Measurements from ENCODE around the gene BTBD8.
A peak's percentile ranks its signal among the peaks of the same experiment; 100 is the strongest.

The BTBD8 gene

GRCh38 chr1:92094595-92094994 lies 14.4 kb downstream of the BTBD8 start:
- DNase-seq: no peak

- no peak for DNase-seq
Observed at GRCh38 chr1:92095874-92096273, 15.7 kb downstream of the BTBD8 start.

DNA sequence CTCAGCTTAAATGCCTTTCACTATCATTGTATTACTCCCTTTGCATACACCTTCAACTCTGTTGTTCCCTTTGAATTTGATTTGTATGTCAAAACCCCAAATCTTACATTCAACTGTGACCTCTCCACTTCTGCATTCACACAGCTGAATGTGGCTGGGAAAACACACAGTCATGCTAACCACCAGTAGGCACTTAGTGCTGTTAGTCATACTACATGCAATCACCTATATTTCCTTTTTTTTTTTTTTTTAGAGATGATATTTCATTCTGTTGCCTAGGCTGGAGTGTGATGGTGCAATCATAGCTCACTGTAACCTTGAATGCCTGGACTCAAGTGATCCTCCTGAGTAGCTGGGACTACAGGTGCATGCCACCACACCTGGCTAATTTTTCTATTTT lies 16.2 kb downstream of the BTBD8 start:
- no peak for DNase-seq

GRCh38 chr1:92105546-92106081 lies 25.5 kb downstream of the BTBD8 start:
- DNase-seq: no peak

- no peak for DNase-seq
Observed at GRCh38 chr1:92108631-92109030, 28.5 kb downstream of the BTBD8 start.

DNA sequence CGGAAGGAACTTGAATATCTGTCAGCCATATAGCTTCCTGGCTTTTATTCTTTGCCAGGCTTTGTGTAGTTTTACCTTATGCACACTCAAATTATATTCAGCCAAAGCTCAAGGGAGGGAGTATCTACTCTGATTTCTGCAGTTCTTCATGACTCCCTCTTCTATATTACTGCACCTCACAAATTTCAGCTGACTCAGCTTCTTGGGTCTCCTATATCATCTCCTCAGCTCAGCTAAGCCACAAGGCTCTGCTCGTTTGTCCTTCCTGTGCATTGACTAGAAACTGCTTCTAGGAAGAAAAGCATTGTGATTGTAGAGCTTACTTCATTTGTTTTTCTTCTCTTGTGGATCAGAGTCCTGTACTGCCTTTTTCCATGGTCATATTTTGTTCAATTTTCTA lies 37.4 kb downstream of the BTBD8 start:
- DNase-seq: no peak

GRCh38 chr1:92118826-92119225 lies 38.7 kb downstream of the BTBD8 start:
- DNase-seq: no peak

DNA sequence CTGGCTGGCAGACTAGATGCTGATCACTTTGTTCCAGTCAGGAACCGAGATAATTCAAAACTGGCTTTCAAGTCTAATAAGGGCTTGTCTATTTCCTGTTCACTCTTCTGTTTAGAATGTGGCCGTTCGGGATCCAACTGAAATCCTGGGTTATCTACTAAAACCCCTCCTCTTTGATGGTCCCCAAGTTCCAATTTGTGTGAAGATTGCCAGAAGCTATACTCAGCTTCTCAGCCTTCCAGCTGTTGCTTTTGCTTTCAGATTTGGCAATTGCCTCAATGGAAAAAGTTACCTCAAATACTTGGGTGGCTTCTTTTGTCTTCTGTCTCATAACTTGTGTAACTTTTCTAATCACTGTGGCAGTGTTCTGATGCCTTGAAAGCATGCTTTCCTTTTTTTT lies 43.7 kb downstream of the BTBD8 start:
- DNase-seq: no peak

DNA sequence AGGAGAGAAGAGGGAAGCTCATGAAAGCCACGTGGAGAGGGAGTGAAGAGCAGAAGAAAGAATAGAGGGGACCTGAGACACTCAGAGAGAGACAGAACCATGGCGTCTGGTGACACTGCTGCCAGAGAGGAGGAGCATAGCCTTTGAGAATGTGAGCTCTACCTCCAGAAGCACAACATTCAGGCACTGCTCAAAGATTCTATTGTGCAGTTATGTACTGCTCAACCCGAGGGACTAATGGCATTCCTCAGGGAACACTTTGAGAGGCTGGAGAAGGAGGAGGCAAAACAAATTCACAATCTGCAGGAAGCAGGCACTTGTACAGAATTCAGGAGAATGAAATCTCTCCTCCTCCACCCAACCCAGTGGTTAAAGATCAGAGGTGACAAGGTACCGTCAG lies 45.1 kb downstream of the BTBD8 start:
- DNase-seq: no peak

DNA sequence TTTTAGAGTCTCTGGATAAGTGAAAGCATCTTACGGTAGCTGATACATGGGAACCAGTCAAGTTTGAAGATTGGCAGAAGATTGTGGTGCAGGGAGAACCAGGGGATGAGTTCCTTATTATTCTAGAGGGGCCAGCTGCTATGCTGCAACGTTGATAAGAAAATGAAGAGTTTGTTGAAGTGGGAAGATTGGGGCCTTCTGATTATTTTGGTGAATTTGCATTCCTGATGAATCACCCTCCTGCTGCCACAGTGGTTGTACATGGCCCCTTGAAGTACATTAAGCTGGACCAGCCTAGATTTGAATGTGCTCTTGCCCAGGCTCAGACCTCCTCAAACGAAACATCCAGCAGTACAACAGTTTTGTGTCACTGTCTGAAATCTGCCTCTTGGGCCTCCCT lies 45.9 kb downstream of the BTBD8 start:
- no peak for DNase-seq

DNA sequence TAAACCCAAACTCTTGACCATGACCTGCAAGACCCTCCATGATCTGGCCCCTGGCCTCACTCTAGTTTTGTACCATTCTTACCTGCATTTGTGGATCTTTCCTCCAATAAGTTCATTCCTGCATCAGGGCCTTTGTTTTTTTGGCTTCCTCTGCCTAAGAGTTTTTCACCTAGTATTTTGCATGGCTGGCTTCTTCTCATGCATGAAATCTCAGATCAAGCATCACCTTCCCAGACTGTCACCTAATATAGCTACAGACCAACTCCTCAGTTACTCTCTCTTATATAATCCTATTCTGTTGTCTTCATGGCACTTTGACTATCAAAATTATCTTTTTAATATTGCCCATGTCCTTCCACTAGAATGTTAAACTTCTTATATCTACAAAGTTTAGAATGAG lies 54.2 kb downstream of the BTBD8 start:
- no peak for DNase-seq

DNA sequence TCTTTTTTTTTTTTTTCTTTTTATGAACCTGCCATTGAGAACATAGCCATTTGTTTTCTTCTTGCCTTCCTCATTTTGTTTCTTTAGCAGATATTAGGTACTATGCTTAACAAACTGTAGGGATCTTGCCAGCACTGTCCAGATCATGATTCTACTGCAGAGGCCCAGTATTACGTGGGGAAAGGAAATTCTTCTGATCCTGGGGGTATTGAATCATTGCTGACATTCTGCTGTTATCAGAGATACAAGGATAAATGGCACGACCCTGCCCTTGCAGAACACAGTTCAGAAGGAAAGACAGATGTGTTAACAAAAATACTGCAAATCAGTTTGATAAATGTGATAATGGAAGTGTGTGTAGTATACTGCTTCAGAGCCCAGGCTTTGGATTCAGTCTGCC lies 56.2 kb downstream of the BTBD8 start:
- no peak for DNase-seq

GRCh38 chr1:92154934-92155333 lies 74.8 kb downstream of the BTBD8 start:
- DNase-seq: no peak

DNA sequence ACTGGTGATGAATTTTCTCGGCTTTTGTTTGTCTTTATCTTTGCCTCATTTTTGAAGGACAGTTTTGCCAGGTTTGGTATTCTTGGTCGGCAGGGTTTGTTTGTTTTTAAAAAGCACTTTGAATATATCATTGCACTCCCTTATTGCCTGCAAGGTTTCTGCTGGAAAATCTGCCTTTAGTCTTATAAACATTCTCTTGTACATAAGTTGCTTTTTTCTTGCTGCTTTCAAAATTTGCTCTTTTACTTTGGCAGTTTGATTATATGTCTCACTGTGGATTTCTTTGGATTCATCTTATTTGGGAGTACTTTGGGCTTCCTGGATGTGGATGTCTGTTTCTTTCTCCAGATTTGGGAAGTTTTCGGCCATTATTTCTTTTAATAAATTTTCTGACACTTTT lies 79.4 kb downstream of the BTBD8 start:
- DNase-seq: no peak

GRCh38 chr1:92165389-92165788 lies 85.2 kb downstream of the BTBD8 start:
- no peak for DNase-seq

DNA sequence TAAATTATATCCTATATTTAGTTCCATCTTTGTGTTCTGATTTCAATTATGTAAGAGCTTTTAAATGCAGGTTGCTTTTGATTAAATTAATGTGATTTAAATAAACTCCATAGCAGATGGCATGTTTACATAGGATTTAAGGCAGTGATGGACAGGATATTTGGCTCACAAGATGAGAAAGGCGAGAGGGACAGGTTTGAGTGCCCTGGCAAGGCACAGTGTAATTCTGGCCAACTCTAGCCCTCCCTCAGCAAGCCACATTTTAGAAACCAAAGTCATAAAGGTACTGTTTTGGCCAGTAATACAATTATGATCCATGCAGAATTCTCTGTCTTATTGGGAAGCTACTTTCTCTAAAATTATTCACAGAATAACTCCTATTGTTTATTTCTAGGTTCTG lies 87.0 kb downstream of the BTBD8 start:
- DNase-seq: no peak

DNA sequence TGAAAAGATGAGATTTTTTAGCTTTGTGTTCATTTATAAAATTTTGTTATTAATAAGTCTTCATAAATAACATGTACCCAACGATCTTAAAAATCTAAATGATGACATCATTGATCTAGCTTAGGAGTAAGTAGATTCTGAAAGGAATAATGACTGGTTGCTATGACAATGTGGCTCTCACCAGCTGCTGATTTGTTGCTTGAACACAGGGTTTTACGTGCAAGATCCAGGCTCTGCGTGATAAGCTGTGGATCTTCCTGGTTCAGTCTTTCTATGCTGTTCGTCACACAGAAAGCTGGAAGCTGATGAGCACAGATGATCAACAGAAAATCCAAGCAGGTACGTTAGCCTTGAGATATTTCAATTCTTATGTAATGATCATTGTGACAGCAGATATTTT lies 88.5 kb downstream of the BTBD8 start:
- DNase-seq: peak; percentile 60

DNA sequence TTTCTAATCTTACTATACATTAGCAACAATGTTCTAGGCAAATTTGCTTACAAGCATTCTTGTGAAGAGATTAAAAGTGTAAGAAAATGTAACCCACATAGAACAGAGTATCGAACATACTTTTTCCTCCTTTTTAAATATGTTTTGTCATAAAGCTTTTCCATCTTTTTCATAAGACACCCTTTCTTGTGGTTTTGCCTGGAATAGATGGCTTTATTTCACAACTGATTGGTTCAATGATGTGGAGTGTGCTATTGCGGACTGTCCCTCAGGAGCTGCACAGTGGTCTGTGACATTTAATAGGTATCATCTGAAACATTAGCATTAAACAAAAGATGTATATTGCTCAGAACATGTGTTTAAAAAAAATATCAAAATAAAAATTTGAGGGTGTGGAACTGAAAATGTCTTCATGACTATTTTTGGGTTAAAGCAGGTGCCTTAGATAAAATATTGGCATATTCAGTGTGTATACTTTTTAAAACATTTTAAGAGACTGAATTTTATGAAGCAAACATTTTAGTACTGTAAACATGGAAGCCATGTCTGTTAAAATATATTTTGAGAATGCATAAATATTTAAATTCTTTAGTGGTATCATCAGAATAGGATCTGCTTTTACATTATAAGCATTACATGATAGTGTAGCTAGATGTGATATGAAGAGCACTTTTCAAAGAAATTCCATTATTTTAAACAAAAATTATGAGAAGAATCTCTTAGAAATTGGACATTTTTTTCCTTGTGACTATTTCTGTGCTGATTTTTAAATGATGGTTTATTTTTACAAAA lies 89.3 kb downstream of the BTBD8 start:
- DNase-seq: no peak

DNA sequence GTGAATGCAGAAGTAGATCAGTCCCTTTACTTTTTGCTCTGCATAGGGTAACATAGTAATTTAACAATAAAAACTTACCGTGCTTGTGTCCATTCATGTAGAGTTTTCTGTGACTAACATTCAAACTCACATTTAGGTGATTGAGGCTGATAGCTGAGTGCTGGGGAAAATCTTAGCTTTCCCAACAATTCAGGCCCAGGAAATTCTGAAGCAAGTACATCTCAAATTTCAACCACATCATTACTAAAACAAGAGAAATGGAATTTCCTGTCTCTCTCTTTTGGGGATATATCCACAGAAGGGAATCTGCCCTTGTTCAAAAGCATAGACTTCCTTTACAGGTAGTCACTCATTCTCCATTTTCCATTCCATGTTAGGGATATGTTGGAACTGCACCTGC lies 104.5 kb downstream of the BTBD8 start:
- no peak for DNase-seq

- DNase-seq: no peak
Observed at GRCh38 chr1:92186081-92186480, 105.9 kb downstream of the BTBD8 start.

DNA sequence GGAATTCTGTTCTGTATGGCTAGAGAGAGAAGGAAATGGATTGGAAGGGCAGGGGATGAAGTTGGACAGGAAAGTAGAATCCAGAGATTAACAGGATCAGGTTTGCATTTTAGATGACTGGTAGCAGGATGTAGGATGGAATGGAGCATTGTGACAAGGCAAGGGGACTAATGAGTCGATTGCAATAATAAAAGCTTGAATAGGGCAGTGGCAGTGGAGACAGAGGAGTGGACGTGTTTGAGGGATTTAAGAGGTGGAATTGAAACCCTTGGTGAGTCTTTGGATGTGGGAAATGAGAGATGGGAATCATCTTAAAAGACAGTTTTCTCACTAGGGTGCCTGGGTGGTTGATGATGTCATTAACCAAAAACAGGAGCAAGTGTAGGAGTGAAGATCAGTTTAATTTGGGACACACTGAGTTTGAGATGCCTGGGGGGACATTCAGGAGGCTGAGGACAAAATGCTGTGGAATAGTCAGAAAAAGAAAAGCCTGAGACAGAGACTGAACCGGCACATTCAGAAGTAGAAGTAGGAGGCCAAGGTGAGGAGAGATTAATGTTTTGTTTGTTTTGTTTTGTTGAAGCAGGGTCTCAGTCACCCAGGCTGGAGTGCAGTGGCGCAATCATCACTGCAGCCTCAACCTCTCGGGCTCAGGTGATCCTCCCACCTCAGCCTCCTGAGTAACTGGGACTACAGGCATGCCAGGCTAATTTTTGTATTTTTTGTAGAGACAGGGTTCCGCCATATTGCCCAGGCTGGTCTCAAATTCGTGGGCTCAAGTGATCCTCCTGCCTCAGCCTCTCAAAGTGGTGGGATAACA lies 108.5 kb downstream of the BTBD8 start:
- no peak for DNase-seq

- DNase-seq: no peak
Observed at GRCh38 chr1:92191726-92192125, 111.6 kb downstream of the BTBD8 start.

GRCh38 chr1:92192246-92192645 lies 112.1 kb downstream of the BTBD8 start:
- DNase-seq: no peak

DNA sequence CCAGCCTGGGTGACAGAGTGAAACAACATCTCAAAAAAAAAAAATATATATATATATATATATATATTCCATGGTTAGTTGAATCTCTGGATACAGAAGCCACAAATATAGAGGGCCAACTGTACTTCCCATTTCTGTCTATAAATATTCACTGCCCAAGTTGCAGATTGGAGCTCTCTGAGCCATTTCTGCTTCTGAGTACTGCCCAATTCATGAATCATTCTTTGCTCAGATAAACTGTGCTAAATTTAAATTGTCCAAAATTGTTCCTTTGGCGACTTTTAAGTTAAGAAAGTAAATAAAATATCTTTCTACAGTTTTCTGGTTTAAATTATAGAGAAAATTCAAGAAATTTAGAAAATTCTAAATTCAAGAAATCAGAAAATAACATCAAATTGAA lies 114.4 kb downstream of the BTBD8 start:
- DNase-seq: no peak

Measured in NCI-H1092 (cell line).